Myocyte (in vitro differentiated cells): ENCODE measurements around the gene SLC38A9. TPM values are rescaled to one million over a fixed set of nuclear protein-coding genes. Genes with fewer than 3 reads are reported as not detected.
A peak's percentile ranks its signal among the peaks of the same experiment; 100 is the strongest.

Source experiments
- DNase-seq: peaks from one replicate; pipeline ENCODE4 v3.0.0-alpha.2; 2012; ENCODE audit warnings: low read depth
- total RNA-seq: library from RNA; depleted of rRNA; stranded (reverse); fragments of >200 nt; gene quantifications from 2 replicates; pipeline ENCODE4 v1.2.3, GENCODE V29; 2014

SLC38A9 gene
- total RNA-seq, 1 donor from 2014 or later = 14.7 TPM

GRCh38 chr5:55613112-55613868 lies 98.8 kb downstream of the SLC38A9 start:
- DNase-seq = no peak

GRCh38 chr5:55610542-55610941 lies 101.6 kb downstream of the SLC38A9 start:
- DNase-seq = no peak

- no peak for DNase-seq
Observed at GRCh38 chr5:55609413-55609812, 102.7 kb downstream of the SLC38A9 start.

GRCh38 chr5:55608595-55609349 lies 103.4 kb downstream of the SLC38A9 start:
- DNase-seq = no peak

GRCh38 chr5:55607309-55607708 lies 104.8 kb downstream of the SLC38A9 start:
- peak; percentile 15 for DNase-seq

- peak; percentile 68 for DNase-seq
Observed at GRCh38 chr5:55604611-55605067, 107.5 kb downstream of the SLC38A9 start.

- DNase-seq = peak; percentile 77
Observed at GRCh38 chr5:55603922-55604321, 108.2 kb downstream of the SLC38A9 start.

GRCh38 chr5:55601628-55602027 lies 110.5 kb downstream of the SLC38A9 start:
- DNase-seq = no peak

- DNase-seq = peak; percentile 95
Observed at GRCh38 chr5:55601204-55601618, 110.9 kb downstream of the SLC38A9 start.

GRCh38 chr5:55600497-55601203 lies 111.5 kb downstream of the SLC38A9 start:
- peak; percentile 45 for DNase-seq

GRCh38 chr5:55600086-55600485 lies 112.0 kb downstream of the SLC38A9 start:
- DNase-seq = no peak

GRCh38 chr5:55599148-55600050 lies 112.7 kb downstream of the SLC38A9 start:
- DNase-seq = no peak

GRCh38 chr5:55597014-55597981 lies 114.8 kb downstream of the SLC38A9 start:
- peak; percentile 60 for DNase-seq

- no peak for DNase-seq
Observed at GRCh38 chr5:55594671-55595070, 117.5 kb downstream of the SLC38A9 start.

GRCh38 chr5:55593115-55593472 lies 119.0 kb downstream of the SLC38A9 start:
- DNase-seq = peak; percentile 25

- no peak for DNase-seq
Observed at GRCh38 chr5:55592388-55593114, 119.6 kb downstream of the SLC38A9 start.

- DNase-seq = no peak
Observed at GRCh38 chr5:55591686-55592085, 120.4 kb downstream of the SLC38A9 start.

- DNase-seq = peak; percentile 28
Observed at GRCh38 chr5:55585206-55585610, 126.9 kb downstream of the SLC38A9 start.
